Keratinocyte (primary cell): ENCODE results near the gene UMODL1.

Experiments
- CTCF ChIP-seq, 3 experiments: IDR thresholded peaks in 1 of 3; conservative IDR thresholded peaks in 1 of 3; optimal IDR thresholded peaks in 1 of 3; 2 replicates in 2 of 3; 3 replicates in 1 of 3; pipeline versions ENCODE3 to v1.5.1; 2011; ENCODE audit warnings: low read length in 3 of 3, mild to moderate bottlenecking in 3 of 3, moderate library complexity in 2 of 3, control low read depth in 1 of 3, inconsistent platforms in 1 of 3; ENCODE audit not compliant: insufficient read depth in 2 of 3; ENCODE audit errors: extremely low read depth in 1 of 3
- EZH2 ChIP-seq: IDR thresholded peaks from one replicate; pipeline ENCODE4 v1.6.1; 2012; ENCODE audit warnings: inconsistent platforms, mild to moderate bottlenecking, low read length, moderate library complexity

- TF ChIP-seq CTCF (optimal IDR thresholded peaks at IDR 0.05 in 1 of 3, IDR thresholded peaks at IDR 0.05 in 1 of 3, conservative IDR thresholded peaks at IDR 0.05 in 1 of 3; ENCODE audit: extremely low read depth in 1 of 3, insufficient read depth in 2 of 3, low read length in 3 of 3) (no peak), EZH2 (no peak)
Measured at GRCh38 chr21:42150474-42151085, 79.5 kb downstream of the UMODL1 start.
